ENCODE data around the gene TAF13. TPM values are rescaled to one million over a fixed set of nuclear protein-coding genes. Genes with fewer than 3 reads are reported as not detected.
A peak's percentile ranks its signal among the peaks of the same experiment; 100 is the strongest.

TAF13 gene
- total RNA-seq, 1 donor from 2014 or later: 22.4 TPM

GRCh38 chr1:109109906-109110305, 34.1 kb upstream of the TAF13 start:
- no peak for DNase-seq (ENCODE audit: low read depth, low spot score)
- peaks cover 22% of the 10 kb centered on the region for H3K4me1 Mint-ChIP-seq
- no peak overlapping the region for H3K27ac Mint-ChIP-seq (ENCODE audit: unreplicated experiment)
- H3K9me3 Mint-ChIP-seq: no peaks in the 10 kb centered on the region
- H3K4me3 Mint-ChIP-seq: no peak overlapping the region
- H3K36me3 Mint-ChIP-seq (ENCODE audit: low read depth): no peaks in the 10 kb centered on the region
- peaks cover 55% of the 10 kb centered on the region for H3K27me3 Mint-ChIP-seq (ENCODE audit: low read depth)
- no peak for TF ChIP-seq CTCF (conservative IDR thresholded peaks at IDR 0.05)

- Mint-ChIP-seq H3K4me1 (peaks cover 14% of the 10 kb centered on the region), H3K36me3 (ENCODE audit: low read depth) (peaks cover 4% of the 10 kb centered on the region), H3K4me3 (no peak overlapping the region), H3K9me3 (no peaks in the 10 kb centered on the region), H3K27ac (ENCODE audit: unreplicated experiment) (no peak overlapping the region), H3K27me3 (ENCODE audit: low read depth) (peaks cover 33% of the 10 kb centered on the region)
- no peak for TF ChIP-seq CTCF (conservative IDR thresholded peaks at IDR 0.05)
- no peak for DNase-seq (ENCODE audit: low read depth, low spot score)
Measured at GRCh38 chr1:109107785-109108184, 32.0 kb upstream of the TAF13 start.

GRCh38 chr1:109105881-109106280, 30.1 kb upstream of the TAF13 start:
- Mint-ChIP-seq H3K27me3 (ENCODE audit: low read depth) (peaks cover 17% of the 10 kb centered on the region), H3K4me3 (peak overlapping the region; percentile 75), H3K4me1 (peaks cover 5% of the 10 kb centered on the region), H3K36me3 (ENCODE audit: low read depth) (peaks cover 7% of the 10 kb centered on the region), H3K9me3 (peaks cover 2% of the 10 kb centered on the region), H3K27ac (ENCODE audit: unreplicated experiment) (no peak overlapping the region)
- TF ChIP-seq CTCF (conservative IDR thresholded peaks at IDR 0.05): no peak
- DNase-seq (ENCODE audit: low read depth, low spot score): no peak

GRCh38 chr1:109104364-109105151, 28.8 kb upstream of the TAF13 start:
- peak overlapping the region; percentile 67 for H3K4me3 Mint-ChIP-seq
- H3K36me3 Mint-ChIP-seq (ENCODE audit: low read depth): peaks cover 11% of the 10 kb centered on the region
- no peak for TF ChIP-seq CTCF (conservative IDR thresholded peaks at IDR 0.05)
- no peak overlapping the region for H3K27ac Mint-ChIP-seq (ENCODE audit: unreplicated experiment)
- peaks cover 10% of the 10 kb centered on the region for H3K27me3 Mint-ChIP-seq (ENCODE audit: low read depth)
- no peak for DNase-seq (ENCODE audit: low read depth, low spot score)
- H3K4me1 Mint-ChIP-seq: peaks cover 11% of the 10 kb centered on the region
- peaks cover 2% of the 10 kb centered on the region for H3K9me3 Mint-ChIP-seq

- peaks cover 2% of the 10 kb centered on the region for H3K9me3 Mint-ChIP-seq
Measured at GRCh38 chr1:109099938-109100773, 24.4 kb upstream of the TAF13 start.

More at GRCh38 chr1:109099938-109100773, 24.4 kb upstream of the TAF13 start:
- DNase-seq (ENCODE audit: low read depth, low spot score): peak; percentile 95
- H3K4me1 Mint-ChIP-seq: peaks cover 11% of the 10 kb centered on the region
- peak overlapping the region; percentile 99 for H3K4me3 Mint-ChIP-seq
- H3K27ac Mint-ChIP-seq (ENCODE audit: unreplicated experiment): peak overlapping the region; percentile 91
- peak; percentile 87 for TF ChIP-seq CTCF (conservative IDR thresholded peaks at IDR 0.05)
- H3K27me3 Mint-ChIP-seq (ENCODE audit: low read depth): peaks cover 3% of the 10 kb centered on the region
- peaks cover 11% of the 10 kb centered on the region for H3K36me3 Mint-ChIP-seq (ENCODE audit: low read depth)
